NCI-H82 treated with DMSO at 0.1 percent for 48 hours (cell line): ENCODE results near the gene TOGARAM1.
A peak's percentile ranks its signal among the peaks of the same experiment; 100 is the strongest.

Experiments used
- DNase-seq: peaks from one replicate; lab custom pipeline; 2025; ENCODE audit not compliant: unreplicated experiment; lab: John Stamatoyannopoulos, UW

TOGARAM1 gene

DNA sequence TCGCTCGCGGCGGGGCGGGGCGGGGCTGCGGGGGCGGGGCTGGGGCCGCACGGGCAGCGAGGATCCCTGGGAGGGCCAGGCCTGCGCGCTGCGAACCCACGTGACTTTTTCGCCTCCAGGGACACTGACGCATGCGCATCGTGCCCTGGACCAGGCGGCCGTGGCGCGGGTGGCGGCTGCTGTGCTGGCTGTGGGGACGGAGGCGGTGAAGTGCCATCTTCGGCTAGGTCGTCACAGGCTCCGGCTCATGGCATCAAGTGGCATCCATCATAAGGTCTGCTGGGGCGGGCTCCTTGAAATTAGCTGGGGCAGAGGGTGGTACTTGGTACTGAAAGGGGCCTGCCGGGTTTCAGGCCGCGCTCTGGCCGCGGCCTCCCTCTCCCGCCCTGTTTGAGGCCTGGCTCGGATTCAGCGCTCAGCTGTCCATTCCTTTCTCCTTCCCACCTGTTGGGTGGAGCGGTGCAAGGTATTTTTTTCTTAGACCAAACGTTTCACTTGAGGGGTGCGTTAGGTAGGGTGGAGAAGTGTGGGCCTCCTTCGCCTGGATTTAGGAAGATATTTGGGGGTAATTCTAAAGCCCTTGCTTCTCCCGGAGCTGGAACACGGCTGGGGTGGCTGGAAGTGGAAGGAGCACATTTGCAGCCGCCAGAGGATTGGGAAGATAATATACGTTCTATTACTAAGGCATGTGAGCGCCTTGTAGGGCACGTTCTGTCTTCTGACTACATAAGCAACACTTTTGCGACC, 122.2 kb downstream of the TOGARAM1 start, which contains the start of gene PRPF39:
Gene PRPF39, plus strand, starts transcription at position 141 of the 747 bp plus-strand sequence. CDS start 11,124 bp downstream, outside the sequence.
- DNase-seq: peak; percentile 57

DNA sequence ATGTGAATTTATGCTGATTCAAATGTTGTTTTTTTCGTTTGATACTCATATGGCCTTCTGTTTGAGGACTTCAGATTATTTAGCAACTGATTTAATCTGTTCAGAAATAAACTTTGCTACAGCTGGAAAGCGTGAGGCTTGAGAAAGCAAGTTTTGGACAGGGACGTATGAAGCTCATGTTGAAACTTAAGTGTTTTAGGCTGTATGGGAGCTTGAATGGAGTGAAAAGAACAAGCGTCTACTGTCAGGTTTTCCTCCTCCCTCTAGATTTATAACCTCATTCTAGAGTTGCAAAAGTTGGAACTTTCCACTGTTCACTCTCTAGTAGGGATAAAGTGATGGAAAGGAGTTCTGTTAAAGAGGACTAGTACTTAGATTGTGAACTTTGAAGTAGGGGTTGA, 123.0 kb downstream of the TOGARAM1 start:
- DNase-seq: no peak

DNA sequence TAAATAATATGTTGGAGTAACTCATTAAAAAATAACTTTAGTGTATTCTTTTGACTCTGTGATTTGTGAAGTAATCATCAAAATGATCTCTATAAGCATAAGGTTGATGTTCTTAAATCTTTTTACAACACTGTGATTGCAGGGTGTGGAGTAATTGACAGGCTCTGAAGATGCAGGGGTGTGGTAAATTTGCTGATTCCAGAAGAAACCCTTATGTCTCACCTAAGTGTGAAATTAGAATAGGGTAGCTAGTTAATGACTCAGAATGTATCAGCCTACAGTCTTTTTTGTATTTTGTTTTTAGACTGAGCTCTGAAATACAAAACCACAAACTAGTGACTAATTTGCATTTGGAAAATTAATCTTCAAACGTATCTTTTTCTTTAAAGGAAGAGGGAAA, 127.8 kb downstream of the TOGARAM1 start:
- DNase-seq: no peak

DNA sequence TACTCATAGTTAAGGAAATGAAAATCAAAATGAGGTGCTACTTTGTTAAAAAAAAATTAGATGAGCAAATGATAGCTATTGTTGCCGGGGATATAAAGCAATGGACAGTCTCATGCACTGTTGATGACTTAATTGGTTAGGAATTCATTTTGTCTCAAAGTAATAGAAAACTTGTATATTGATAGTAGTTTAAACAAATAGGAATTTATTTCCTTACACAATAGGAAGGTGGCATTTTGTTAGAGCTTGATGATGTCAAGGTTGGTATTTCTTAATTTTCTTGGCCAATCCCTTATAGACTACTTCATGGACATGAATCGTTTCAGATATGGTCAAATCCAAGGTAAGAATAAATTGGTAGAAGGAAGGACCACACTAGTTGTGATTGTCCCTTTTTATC, 129.7 kb downstream of the TOGARAM1 start:
- no peak for DNase-seq

DNA sequence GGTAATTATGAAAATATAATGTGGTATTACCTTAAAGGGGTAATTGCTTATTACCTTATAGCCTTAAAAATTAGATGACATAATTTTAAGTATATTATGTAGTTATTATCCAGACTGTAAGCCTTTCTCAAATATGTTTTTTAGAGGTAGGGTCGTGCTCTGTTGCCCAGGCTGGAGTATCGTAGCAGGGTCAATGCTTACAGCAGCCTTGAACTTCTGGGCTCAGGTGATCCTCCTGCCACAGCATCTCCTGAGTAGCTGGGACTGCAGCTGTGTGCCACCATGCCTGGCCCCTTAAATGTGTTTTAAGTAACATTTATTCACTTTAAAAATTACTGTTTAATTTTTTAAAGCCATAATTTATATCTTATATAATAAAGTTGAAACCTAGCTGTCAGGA, 132.3 kb downstream of the TOGARAM1 start:
- no peak for DNase-seq

DNA sequence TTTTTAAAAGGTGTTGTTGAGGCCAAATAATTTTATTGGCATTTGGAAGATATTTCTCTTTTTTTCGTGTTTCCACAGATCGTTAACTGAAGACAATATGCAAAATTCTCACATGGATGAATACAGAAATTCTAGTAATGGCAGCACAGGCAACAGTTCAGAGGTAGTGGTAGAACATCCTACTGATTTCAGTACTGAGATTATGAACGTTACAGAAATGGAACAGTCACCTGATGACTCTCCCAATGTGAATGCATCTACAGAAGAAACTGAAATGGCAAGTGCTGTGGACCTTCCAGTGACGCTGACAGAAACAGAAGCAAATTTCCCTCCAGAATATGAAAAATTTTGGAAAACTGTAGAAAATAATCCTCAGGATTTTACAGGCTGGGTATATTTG, 133.2 kb downstream of the TOGARAM1 start:
- DNase-seq: no peak

DNA sequence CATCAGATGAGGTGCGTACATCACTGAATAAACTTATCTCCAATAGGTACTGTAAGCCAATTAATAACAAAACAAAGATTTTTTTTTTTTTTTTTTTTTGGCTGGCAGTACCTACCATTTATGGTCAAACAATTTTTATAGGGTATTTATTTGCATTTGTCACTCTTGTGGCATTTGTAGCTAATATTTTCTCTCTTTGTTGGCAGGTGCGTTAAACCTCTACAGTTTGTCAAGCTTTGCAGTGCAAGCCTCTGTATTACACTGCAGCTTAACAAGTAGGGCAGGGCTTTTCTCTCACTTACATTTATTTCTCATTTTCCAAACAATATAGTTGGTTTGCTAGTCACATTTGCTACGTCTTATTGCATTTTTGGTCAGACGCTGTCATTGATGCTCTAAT, 134.2 kb downstream of the TOGARAM1 start:
- DNase-seq: no peak

DNA sequence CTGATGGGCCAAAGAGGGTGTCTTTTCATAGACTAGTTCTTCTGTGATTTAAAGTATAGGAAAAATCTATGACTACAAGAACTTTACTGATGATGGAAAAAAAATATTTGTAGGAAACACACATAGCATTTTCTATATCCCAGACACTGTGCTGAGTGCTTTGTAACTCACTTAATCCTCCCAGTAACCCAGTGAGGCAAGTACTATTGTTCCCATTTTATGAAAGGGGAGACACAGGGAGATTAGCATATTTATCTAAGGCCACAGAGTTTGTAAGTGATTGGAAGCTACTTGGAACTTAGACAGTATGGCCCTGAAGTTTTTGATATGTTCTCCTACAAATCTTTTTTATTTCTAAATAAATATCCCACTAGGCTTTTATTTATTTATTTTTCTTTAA, 141.8 kb downstream of the TOGARAM1 start:
- no peak for DNase-seq

DNA sequence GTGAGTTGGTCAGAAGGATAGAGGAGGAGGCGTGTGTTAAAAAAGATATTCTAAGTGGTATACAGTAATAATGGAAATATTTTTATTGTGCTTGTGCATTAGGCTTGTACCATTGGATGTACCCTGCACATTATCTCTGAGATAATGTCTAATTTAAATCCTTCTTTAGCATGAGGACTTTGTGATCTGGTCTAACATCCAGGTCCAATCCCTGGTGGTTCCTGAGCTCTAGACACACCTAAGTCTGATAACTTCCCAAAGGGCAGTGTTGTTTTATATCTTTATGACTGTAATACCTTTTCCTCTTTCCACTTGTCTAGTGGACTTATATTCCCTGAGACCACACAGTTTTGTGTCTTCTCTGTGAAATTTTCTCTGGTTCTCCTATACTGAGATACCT, 142.6 kb downstream of the TOGARAM1 start:
- DNase-seq: no peak

DNA sequence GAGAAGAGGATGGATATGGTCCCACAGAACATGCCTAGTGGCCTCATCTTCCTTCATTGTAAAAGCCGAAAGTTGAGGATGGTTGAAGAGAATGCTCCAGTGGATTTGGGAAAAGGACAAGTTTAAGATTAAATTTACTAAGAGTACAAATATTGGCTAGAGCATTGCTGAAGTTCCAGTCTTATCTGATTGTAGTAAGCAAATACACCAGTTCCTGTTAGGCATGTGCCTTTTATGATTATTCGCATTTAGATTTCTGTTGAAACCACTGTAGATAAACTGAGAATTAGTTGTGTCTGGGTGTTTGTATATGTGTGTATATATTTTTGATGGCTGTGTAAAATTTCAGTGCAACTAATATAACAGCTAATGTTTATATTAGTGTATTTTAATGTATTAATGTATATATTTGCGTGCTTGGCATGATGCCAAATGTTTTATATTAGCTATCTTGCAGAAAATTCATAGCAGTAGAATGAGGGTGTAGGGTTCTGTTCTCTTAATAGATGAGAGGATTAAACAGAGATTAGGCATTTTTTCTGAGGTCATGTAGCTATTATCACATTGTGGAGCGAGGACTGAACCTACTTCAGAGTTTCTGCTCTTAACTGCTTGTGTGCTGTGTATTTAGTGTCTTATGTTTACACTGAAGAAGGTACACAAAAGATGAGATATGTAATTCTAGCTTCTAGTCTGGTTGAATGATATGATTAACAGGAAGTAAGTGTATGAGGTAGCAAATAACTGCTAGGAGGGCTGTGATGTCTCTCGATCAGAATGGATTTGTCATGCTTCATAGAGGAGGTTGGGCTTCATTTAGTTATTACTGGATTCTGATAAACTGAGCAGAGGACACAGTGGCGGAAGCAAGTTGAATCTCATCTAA, 151.1 kb downstream of the TOGARAM1 start:
- DNase-seq: peak; percentile 8

DNA sequence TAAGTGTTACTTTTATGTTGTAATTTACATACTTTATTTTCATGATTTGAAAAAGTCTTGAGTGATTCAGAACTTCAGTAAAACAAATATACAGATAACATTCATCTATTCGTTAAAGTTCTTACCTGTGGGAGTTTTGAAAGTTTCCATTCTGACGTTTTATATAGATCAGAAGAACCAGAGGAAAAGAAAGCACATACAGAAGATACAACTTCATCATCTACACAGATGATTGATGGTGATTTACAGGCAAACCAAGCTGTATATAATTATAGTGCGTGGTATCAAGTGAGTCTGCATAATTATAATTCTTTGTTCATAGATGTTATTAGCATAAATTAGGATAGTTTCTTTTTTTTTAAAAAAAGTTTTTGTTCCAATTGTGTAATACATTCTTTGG, 152.3 kb downstream of the TOGARAM1 start:
- no peak for DNase-seq

DNA sequence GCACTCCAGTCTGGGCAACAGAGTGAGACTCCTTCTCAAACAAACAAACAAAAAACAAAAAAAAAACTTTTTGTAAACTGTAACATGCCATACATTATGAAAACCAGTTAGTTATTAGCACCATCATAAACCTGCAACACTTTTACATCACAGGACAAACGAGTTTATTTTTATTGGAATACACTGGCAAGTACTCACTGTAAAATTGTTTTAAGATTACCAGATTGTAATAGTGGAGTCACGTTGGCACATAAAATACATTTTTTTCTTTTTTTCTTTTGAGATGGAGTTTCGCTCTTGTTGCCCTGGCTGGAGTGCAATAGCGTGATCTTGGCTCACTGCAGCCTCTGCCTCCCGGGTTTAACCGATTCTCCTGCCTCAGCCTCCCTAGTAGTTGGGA, 156.6 kb downstream of the TOGARAM1 start:
- DNase-seq: no peak

DNA sequence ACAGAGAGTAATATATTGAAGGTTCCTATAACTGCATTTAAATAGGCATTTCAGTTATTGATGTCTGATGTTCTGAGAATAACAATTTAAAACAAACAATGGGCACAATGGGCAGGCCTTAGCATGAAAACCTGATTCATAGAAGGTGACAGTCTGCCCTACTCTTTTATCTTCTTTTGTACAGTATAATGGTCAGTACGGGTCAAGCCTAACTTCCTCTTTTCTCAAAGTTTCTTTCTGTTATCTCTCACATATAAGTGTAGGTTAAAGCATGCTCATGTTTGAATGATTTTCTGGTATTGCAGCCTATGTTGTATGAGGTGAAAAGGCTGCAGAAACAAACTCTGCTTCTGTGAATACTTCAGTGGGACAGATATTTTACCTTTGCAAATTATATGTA, 158.1 kb downstream of the TOGARAM1 start:
- no peak for DNase-seq

DNA sequence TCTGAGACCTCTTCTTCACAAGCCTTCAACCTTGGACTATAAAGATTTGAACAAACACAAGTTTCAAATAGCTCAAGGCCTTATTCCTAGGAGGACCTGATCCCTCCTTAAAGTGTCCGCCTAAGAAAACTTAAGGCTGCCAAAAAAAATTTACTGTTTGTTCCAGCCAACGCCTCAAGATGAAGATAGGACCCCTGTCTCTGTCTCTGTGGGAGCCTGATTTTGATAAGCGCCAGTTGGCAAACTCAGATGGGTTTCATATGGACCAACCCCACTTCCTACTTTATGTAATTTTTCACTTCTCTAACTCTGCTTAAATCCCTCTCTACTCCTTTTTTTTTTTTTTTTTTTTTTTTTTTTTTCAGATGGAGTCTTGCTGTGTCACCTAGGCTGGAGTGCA, 161.3 kb downstream of the TOGARAM1 start:
- no peak for DNase-seq
